Stimulated activated naive CD8-positive, alpha-beta T cell treated with anti-CD3 and anti-CD28 coated beads, Interleukin-15, Interleukin-2, amounts not matched to agents 100 ng/mL and 50 ng/mL, for 24 hours (primary cell): Measurements from ENCODE around the gene P2RX7.

Experiments used
- H3K27ac Mint-ChIP-seq: one replicate; pipeline ENCODE4 v1.8.0; 2021; ENCODE audit warnings: mild to moderate bottlenecking, mixed read lengths
- H3K27me3 Mint-ChIP-seq: one replicate; pipeline ENCODE4 v1.8.0; 2021; ENCODE audit warnings: mixed read lengths
- H3K36me3 Mint-ChIP-seq: one replicate; pipeline ENCODE4 v1.8.0; 2021; ENCODE audit warnings: low read depth, mixed read lengths
- H3K4me1 Mint-ChIP-seq: one replicate; pipeline ENCODE4 v1.8.0; 2021; ENCODE audit warnings: low read depth, mixed read lengths
- H3K4me3 Mint-ChIP-seq: one replicate; pipeline ENCODE4 v1.8.0; 2021; ENCODE audit warnings: mild to moderate bottlenecking, mixed read lengths
- H3K9me3 Mint-ChIP-seq: one replicate; pipeline ENCODE4 v1.8.0; 2021; ENCODE audit warnings: mixed read lengths

The P2RX7 gene

GRCh38 chr12:121132601-121133481 is at the start of gene P2RX7:
Gene P2RX7 (plus strand): TSS chr12:121132876. CDS start chr12:121132971, 95 bp downstream.
- no peaks in the 10 kb centered on the region for H3K9me3 Mint-ChIP-seq
- no peaks in the 10 kb centered on the region for H3K27me3 Mint-ChIP-seq
- peak within 1 kb of the TSS; percentile 89 for H3K27ac Mint-ChIP-seq
- no peaks in the 10 kb centered on the region for H3K36me3 Mint-ChIP-seq
- peaks cover 66% of the 10 kb centered on the region for H3K4me1 Mint-ChIP-seq
- peak within 1 kb of the TSS; percentile 85 for H3K4me3 Mint-ChIP-seq

GRCh38 chr12:121084229-121084628 is 48.4 kb upstream of the P2RX7 start:
- Mint-ChIP-seq H3K27ac (no peak overlapping the region), H3K36me3 (no peaks in the 10 kb centered on the region), H3K4me1 (peaks cover 6% of the 10 kb centered on the region), H3K9me3 (no peaks in the 10 kb centered on the region), H3K27me3 (no peaks in the 10 kb centered on the region), H3K4me3 (no peak overlapping the region)

DNA sequence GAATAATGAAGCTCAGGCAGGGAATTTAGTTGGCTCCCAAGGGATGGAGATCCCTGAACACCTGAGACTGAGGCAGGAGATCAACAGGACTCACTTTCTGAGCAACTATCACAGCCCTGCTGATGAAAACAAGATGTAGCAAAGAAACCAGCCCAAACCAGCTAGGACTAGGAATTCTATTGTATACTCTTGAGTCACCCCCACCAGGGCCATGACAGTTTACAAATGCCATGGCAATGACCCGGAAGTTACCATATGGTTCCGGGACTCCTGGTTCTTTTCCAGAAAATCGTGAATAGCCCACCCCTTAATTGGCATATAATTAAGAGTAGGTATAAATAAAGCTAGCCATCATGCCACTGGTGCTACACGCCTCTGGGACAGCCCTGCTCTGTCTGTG is 47.6 kb upstream of the P2RX7 start:
- no peaks in the 10 kb centered on the region for H3K36me3 Mint-ChIP-seq

DNA sequence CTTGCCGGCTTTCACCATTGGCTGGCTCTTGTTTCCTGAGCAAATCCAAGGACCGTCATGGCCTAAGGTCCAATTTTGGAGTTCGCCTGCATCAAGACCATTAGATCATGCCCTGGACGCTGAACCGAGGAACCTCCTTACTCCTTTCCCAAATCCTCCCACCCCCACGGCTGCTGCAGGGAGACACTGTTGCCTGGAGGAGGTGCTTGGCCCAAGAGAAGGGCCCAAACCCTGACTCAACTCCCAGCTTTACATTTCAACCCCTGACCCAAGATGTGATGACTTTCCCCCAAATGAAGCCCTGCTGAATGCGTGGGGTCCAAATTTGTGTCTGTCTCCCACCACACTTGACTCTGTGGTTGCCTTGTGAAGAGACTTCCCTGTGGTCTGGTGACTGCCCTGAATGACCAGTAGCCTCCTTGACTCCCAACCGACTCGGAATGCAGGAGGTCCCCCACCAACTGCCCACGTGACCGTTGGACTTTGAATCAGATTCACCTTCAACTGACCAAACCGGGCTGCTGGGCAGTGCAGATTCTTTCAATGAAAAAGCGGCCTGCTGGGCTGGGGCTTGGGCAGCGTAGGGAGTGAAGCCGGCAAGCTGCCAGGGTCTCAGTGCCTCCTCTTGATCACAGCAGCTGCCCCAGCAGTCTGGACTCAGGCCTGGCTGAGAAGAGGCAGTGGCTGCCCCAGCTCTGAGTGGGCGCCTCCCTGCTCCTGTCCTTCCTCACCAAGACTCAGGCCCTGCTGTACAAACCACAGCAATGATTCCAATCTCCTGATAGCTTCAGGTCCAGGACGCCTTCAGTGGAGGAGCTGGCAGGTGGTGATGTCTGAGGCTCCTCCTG is 46.9 kb upstream of the P2RX7 start:
- Mint-ChIP-seq H3K4me3 (no peak overlapping the region), H3K27me3 (no peaks in the 10 kb centered on the region), H3K9me3 (no peaks in the 10 kb centered on the region), H3K36me3 (no peaks in the 10 kb centered on the region), H3K4me1 (peaks cover 6% of the 10 kb centered on the region), H3K27ac (no peak overlapping the region)

More for the DNA sequence above, 47.6 kb upstream of the P2RX7 start:
- Mint-ChIP-seq H3K27me3 (no peaks in the 10 kb centered on the region), H3K27ac (no peak overlapping the region), H3K4me1 (peaks cover 6% of the 10 kb centered on the region), H3K4me3 (no peak overlapping the region), H3K9me3 (no peaks in the 10 kb centered on the region)

DNA sequence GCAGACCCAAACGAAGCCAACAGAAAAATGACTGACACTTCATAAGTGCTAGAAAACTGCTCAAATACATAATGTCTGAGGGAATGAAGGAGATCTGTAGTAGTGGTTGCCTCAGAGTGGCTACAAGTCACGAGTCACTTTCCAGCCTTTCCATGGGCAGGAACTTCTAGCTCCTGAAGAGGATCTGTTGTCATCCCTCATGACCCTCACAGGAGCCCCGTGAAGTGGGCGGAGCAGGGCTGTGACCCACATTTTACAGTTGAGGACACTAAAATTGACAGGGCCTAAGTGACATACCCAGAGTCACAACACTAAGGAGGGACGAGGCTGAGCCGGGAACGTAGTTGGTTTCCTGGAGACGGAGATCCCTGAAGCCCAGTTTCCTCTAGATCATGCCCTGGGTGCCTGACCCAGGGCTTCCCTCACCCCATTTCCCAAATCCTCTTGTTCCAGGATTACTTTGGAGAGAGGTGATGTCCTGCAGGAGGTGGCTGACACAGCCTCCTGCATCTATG is 45.8 kb upstream of the P2RX7 start:
- no peak overlapping the region for H3K4me3 Mint-ChIP-seq
- no peak overlapping the region for H3K27ac Mint-ChIP-seq
- H3K27me3 Mint-ChIP-seq = no peaks in the 10 kb centered on the region
- no peaks in the 10 kb centered on the region for H3K9me3 Mint-ChIP-seq
- no peaks in the 10 kb centered on the region for H3K36me3 Mint-ChIP-seq
- H3K4me1 Mint-ChIP-seq = peaks cover 11% of the 10 kb centered on the region

GRCh38 chr12:121087467-121088194 is 45.0 kb upstream of the P2RX7 start:
- Mint-ChIP-seq H3K27me3 (no peaks in the 10 kb centered on the region), H3K27ac (no peak overlapping the region), H3K4me3 (no peak overlapping the region), H3K36me3 (no peaks in the 10 kb centered on the region), H3K9me3 (no peaks in the 10 kb centered on the region), H3K4me1 (peaks cover 19% of the 10 kb centered on the region)

DNA sequence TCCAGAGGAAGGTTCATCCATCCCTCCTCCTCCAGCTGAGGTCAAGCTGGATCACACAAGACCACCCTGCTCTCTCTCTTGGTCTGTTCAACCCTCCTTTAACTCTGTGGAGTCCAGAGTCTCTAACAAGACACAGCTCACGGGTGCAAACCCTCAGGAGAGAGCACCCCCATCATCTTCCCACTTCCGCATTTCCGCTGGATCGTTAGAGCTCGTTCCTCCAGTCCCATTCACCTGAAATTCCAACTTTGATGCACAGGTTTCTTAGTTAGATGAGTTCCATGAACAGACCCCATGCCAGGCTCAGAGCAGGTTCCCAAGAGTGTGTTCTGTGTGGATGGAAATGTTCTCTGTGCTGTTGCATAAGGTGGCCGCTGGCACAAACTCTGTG is 44.5 kb upstream of the P2RX7 start:
- H3K4me1 Mint-ChIP-seq = peaks cover 24% of the 10 kb centered on the region
- H3K4me3 Mint-ChIP-seq = no peak overlapping the region
- H3K27me3 Mint-ChIP-seq = no peaks in the 10 kb centered on the region
- no peaks in the 10 kb centered on the region for H3K36me3 Mint-ChIP-seq
- no peaks in the 10 kb centered on the region for H3K9me3 Mint-ChIP-seq
- H3K27ac Mint-ChIP-seq = no peak overlapping the region

GRCh38 chr12:121089031-121089812 is 43.5 kb upstream of the P2RX7 start:
- H3K4me3 Mint-ChIP-seq = no peak overlapping the region
- peaks cover 30% of the 10 kb centered on the region for H3K4me1 Mint-ChIP-seq
- no peaks in the 10 kb centered on the region for H3K36me3 Mint-ChIP-seq
- no peak overlapping the region for H3K27ac Mint-ChIP-seq
- no peaks in the 10 kb centered on the region for H3K9me3 Mint-ChIP-seq
- no peaks in the 10 kb centered on the region for H3K27me3 Mint-ChIP-seq

DNA sequence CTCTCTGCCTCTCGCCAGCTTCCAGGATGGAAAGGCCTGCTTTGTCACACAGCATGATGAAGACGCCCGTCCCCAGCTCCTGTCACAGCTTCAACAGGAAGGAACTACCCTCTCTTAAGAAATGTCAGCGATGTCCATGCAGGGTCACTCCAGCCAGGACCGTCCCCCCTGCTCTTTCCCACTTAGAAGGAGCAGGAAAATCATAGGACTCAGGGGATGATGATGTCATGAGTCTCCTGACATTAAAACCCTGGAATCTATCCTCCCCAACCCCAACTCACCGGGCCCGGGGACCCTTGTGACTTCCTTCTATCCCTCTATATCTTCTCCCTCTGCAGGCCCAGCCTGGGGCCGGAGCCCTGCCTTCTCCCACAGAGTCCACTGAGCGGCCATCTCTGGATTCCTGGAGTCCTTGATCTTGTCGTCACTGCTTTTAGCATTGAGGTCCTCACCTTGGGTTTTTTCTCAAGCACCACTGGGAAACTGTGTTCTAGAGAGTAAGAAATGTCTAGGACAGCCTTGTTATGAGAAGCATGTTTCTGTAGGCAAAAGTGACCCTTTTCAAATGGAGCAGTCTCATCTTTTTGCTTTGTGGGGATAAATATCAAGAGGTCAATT is 42.8 kb upstream of the P2RX7 start:
- Mint-ChIP-seq H3K9me3 (no peaks in the 10 kb centered on the region), H3K27ac (no peak overlapping the region), H3K4me3 (no peak overlapping the region), H3K36me3 (no peaks in the 10 kb centered on the region), H3K27me3 (no peaks in the 10 kb centered on the region), H3K4me1 (peaks cover 34% of the 10 kb centered on the region)

DNA sequence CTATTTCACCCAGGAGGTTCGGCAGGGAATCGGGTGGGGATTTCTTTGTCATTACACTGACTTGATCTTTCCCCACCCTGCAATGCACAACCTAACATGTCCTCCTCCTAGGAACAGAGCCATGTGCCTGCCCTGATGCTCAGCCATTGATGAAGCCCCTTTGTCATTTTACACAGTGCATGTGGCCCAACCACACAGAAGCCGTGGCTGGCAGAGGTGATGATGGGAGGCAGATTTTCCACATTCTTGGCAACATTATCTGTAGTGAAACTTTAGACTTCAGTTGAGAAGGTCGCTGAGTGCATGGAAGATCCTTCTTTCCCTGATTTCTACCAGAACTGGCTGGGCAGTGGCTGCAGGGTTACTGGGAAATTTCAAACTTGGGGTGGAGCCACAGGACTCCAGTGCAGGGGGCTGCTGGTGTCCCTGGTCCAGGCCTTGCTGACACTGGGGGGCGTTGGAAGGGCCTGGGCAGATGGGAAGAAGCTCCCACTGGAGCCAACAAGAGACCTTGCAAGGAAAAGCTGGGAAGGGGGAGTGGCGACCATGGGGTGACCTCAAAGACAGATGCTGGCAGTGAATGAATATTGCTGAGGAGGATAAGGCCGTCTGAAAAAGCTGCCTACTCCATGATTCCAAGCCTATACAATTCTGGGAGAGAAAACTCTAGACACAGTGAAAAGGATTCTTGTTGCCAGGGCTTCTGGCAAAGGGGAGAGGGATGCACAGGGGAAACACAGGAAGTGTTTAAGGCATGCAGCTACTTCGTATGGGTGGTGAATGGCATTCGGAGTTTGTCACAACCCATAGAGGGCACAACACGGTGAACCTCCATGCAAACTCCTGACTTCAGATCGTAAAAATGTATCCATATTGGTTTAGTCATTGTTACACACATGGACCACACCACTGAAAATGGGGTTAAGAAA is 41.8 kb upstream of the P2RX7 start:
- no peaks in the 10 kb centered on the region for H3K9me3 Mint-ChIP-seq
- no peaks in the 10 kb centered on the region for H3K36me3 Mint-ChIP-seq
- H3K4me1 Mint-ChIP-seq = peaks cover 43% of the 10 kb centered on the region
- H3K4me3 Mint-ChIP-seq = no peak overlapping the region
- no peak overlapping the region for H3K27ac Mint-ChIP-seq
- H3K27me3 Mint-ChIP-seq = peaks cover 6% of the 10 kb centered on the region

GRCh38 chr12:121092034-121092433 is 40.6 kb upstream of the P2RX7 start:
- H3K4me1 Mint-ChIP-seq = peaks cover 50% of the 10 kb centered on the region
- no peaks in the 10 kb centered on the region for H3K9me3 Mint-ChIP-seq
- H3K4me3 Mint-ChIP-seq = peak overlapping the region; percentile 7
- H3K27me3 Mint-ChIP-seq = peaks cover 6% of the 10 kb centered on the region
- no peaks in the 10 kb centered on the region for H3K36me3 Mint-ChIP-seq
- H3K27ac Mint-ChIP-seq = no peak overlapping the region

GRCh38 chr12:121093487-121093891 is 39.2 kb upstream of the P2RX7 start:
- Mint-ChIP-seq H3K27me3 (peaks cover 6% of the 10 kb centered on the region), H3K4me1 (peaks cover 44% of the 10 kb centered on the region), H3K27ac (no peak overlapping the region), H3K4me3 (no peak overlapping the region), H3K36me3 (no peaks in the 10 kb centered on the region), H3K9me3 (no peaks in the 10 kb centered on the region)
